GM12878 (cell line): ENCODE measurements around the gene FIZ1. TPM values are rescaled to one million over a fixed set of nuclear protein-coding genes. Genes with fewer than 3 reads are reported as not detected.

Experiments
- ATAC-seq: fragments of 200-7000 bp; cut with Tn5 transposase; 3 replicates; pipeline ENCODE4 v1.9.1; 2020; ENCODE audit warnings: mild to moderate bottlenecking, moderate library complexity
- BruUV-seq: library from RNA; stranded (reverse); fragments of 400-500 nt; replicated peaks from 2 replicates; lab custom pipeline; 2021; lab: Mats Ljungman, UMichigan
- CTCF ChIA-PET: fragments of 300-600 bp; sonication (Branson Sonifier 250); formaldehyde crosslinking; extraction: SDS; loops from one replicate; lab custom pipeline; 2021; ENCODE audit warnings: inconsistent platforms; lab: Yijun Ruan, JAX
- POLR2A ChIA-PET: fragments of 350-600 bp; formaldehyde crosslinking; extraction: SDS; loops from one replicate; lab custom pipeline; 2021; ENCODE audit warnings: inconsistent platforms; lab: Charles Lee
- RAD21 ChIA-PET: fragments of 300-600 bp; sonication (Branson Sonifier 250); formaldehyde crosslinking; loops from one replicate; lab custom pipeline; 2023; ENCODE audit warnings: antibody characterized with exemption; ENCODE audit not compliant: unreplicated experiment; lab: Charles Lee
- SMC1A ChIA-PET: fragments of 300-600 bp; sonication (Branson Sonifier 250); formaldehyde crosslinking; loops from one replicate; lab custom pipeline; 2023; ENCODE audit not compliant: unreplicated experiment, uncharacterized antibody; lab: Charles Lee
- DNase-seq: peaks from one replicate; pipeline ENCODE4 v3.0.0-alpha.2; 2011; ENCODE audit warnings: low read depth, low spot score
- FAIRE-seq: peaks from 3 replicates; lab custom pipeline; 2011; peaks lifted over from hg19 to GRCh38; lab: Jason Lieb, UNC
- H2AFZ ChIP-seq: 2 replicates; pipeline ENCODE4 v1.6.0; 2011; ENCODE audit warnings: low read depth, low read length, control low read depth; ENCODE audit not compliant: control insufficient read depth
- H3K27ac ChIP-seq: 2 replicates; pipeline ENCODE4 v1.5.1; 2011; ENCODE audit warnings: control low read depth; ENCODE audit not compliant: control insufficient read depth, insufficient read depth
- H3K27me3 ChIP-seq, 2 experiments: replicated peaks in 1 of 2; 2 replicates each; pipeline versions ENCODE4 v1.6.0 to v1.6.1; 2011; ENCODE audit warnings: low read length in 1 of 2; ENCODE audit not compliant: control insufficient read depth in 2 of 2, insufficient read depth in 2 of 2
- H3K36me3 ChIP-seq, 2 experiments: 2 replicates each; pipeline ENCODE4 v1.5.1; 2011; ENCODE audit warnings: low read length in 1 of 2; ENCODE audit not compliant: control insufficient read depth in 2 of 2, insufficient read depth in 2 of 2
- H3K4me1 ChIP-seq: 2 replicates; pipeline ENCODE4 v1.6.1; 2011; ENCODE audit warnings: mild to moderate bottlenecking, low read length, moderate library complexity, mixed read lengths; ENCODE audit not compliant: control insufficient read depth, insufficient read depth
- H3K4me2 ChIP-seq: 2 replicates; pipeline ENCODE4 v1.6.0; 2011; ENCODE audit warnings: control low read depth; ENCODE audit not compliant: control insufficient read depth, insufficient read depth
- H3K4me3 ChIP-seq: fragments of 200-600 bp; sonication (generic); 2 replicates; pipeline ENCODE4 v1.5.1; 2016
- H3K79me2 ChIP-seq: 2 replicates; pipeline ENCODE4 v1.6.0; 2011; ENCODE audit warnings: low read length; ENCODE audit not compliant: control insufficient read depth, insufficient read depth
- H3K9ac ChIP-seq: 2 replicates; pipeline ENCODE4 v1.8.0; 2011; ENCODE audit warnings: low read length, control low read depth, mixed read lengths; ENCODE audit not compliant: control insufficient read depth, insufficient read depth
- H3K9me3 ChIP-seq: replicated peaks from 3 replicates; pipeline ENCODE4 v1.5.1; 2011; ENCODE audit warnings: mild to moderate bottlenecking, low read length; ENCODE audit not compliant: control insufficient read depth, insufficient read depth
- H4K20me1 ChIP-seq: 2 replicates; pipeline ENCODE4 v1.6.0; 2011; ENCODE audit not compliant: control insufficient read depth, insufficient read depth
- BCL11A ChIP-seq: IDR thresholded peaks from 2 replicates; pipeline ENCODE4 v1.6.1; 2011; ENCODE audit warnings: low read depth, low read length
- MYB ChIP-seq: fragments of 150-350 bp; IDR thresholded peaks from 2 replicates; pipeline ENCODE4 v1.6.1; 2014; ENCODE audit warnings: mild to moderate bottlenecking, low read depth, low read length, borderline replicate concordance
- NFYB ChIP-seq: IDR thresholded peaks from 2 replicates; pipeline ENCODE4 v1.6.1; 2011; ENCODE audit warnings: low read depth, mild to moderate bottlenecking, low read length, improper control_type of control experiment, moderate library complexity; ENCODE audit not compliant: insufficient read depth
- NR2C2 ChIP-seq: IDR thresholded peaks from 2 replicates; pipeline ENCODE4 v1.6.1; 2011; ENCODE audit warnings: borderline replicate concordance, low read depth; ENCODE audit not compliant: control insufficient read depth, insufficient read length
- SREBF1 ChIP-seq: IDR thresholded peaks from 2 replicates; pipeline ENCODE4 v1.6.1; 2012; ENCODE audit warnings: mild to moderate bottlenecking, low read length
- SRF ChIP-seq, 2 experiments: IDR thresholded peaks; 2 replicates each; pipeline ENCODE4 v1.6.1; 2011; ENCODE audit warnings: low read depth in 2 of 2, low read length in 2 of 2, mild to moderate bottlenecking in 1 of 2, moderate library complexity in 1 of 2
- TARDBP ChIP-seq: IDR thresholded peaks from 2 replicates; pipeline ENCODE4 v1.6.1; 2016; ENCODE audit warnings: borderline replicate concordance
- ZNF384 ChIP-seq: IDR thresholded peaks from 2 replicates; pipeline ENCODE4 v1.6.1; 2012; ENCODE audit warnings: low read depth, mild to moderate bottlenecking, low read length, improper control_type of control experiment, borderline replicate concordance
- ZSCAN29 ChIP-seq: fragments of 450-650 bp; IDR thresholded peaks from 2 replicates; pipeline ENCODE4 v1.6.1; 2017; ENCODE audit warnings: mild to moderate bottlenecking, moderate library complexity
- WGBS: methylation state at CpG from one replicate; pipeline ENCODE4 v1.1.6; 2016; ENCODE audit warnings: low lambda C conversion rate; ENCODE audit not compliant: insufficient replicate concordance, insufficient coverage; ENCODE audit errors: missing lambda C conversion rate; 5-methylcytosine and 5-hydroxymethylcytosine counted together
- in situ Hi-C: fragments of 300-500 bp; cut with MboI; formaldehyde crosslinking; loops from 9 replicates; pipeline ENCODE4 v1.14.3; 2018; ENCODE audit warnings: mixed read lengths
- intact Hi-C: fragments of 100-400 bp; cut with micrococcal nuclease; formaldehyde crosslinking; loops from one replicate; pipeline ENCODE4 v1.14.2; 2022; ENCODE audit not compliant: unreplicated experiment
- polyA plus RNA-seq, 11 experiments: library from polyadenylated mRNA; depleted of rRNA in 4 of 11; unstranded in 6 of 11; stranded (reverse) in 5 of 11; fragments of >200 nt; fragmentation: Nextera tagmentation in 4 of 11; fragmentation: Illumina TruSeq in 1 of 11; extraction: Ambion mirVana in 4 of 11; extraction: Trizol in 1 of 11; gene quantifications; 1 replicate in 1 of 11; 2 replicates in 10 of 11; pipeline versions ENCODE4 v1.2.1 to v1.2.3, GENCODE V29; 2011 to 2016; ENCODE audit warnings: inconsistent platforms in 2 of 11, missing spikeins in 2 of 11, low read depth in 1 of 11
- total RNA-seq, 4 experiments: library from RNA; depleted of rRNA in 3 of 4; stranded (reverse); fragments of >200 nt in 3 of 4; fragmentation: Illumina TruSeq in 1 of 4; extraction: Trizol in 1 of 4; gene quantifications; 2 replicates each; pipeline versions ENCODE4 v1.2.1 to v1.2.3, GENCODE V29; 2013 to 2021
- TF ChIP-seq, protein P1 (sequence below): IDR thresholded peaks from 2 replicates; pipeline ENCODE4 v1.6.1; 2012; ENCODE audit warnings: mild to moderate bottlenecking, low read depth, low read length
- TF ChIP-seq, protein P2 (sequence below): fragments of 450-650 bp; IDR thresholded peaks from 2 replicates; pipeline ENCODE4 v1.6.1; 2016; ENCODE audit warnings: mild to moderate bottlenecking

The FIZ1 gene
- total and polyA plus RNA-seq, 10 of the 15 experiments (the other 5 are each of a cell fraction or from before 2014, with no cell fraction given): 0.60 to 16.8 (median 4.2) TPM

GRCh38 chr19:55594996-55595545, 4.2 kb downstream of the FIZ1 start:
- peaks cover 2% of the 10 kb centered on the region; the same call in 2 of the 3 replicates for H3K9me3 ChIP-seq
- in situ Hi-C loops: no loop called here
- no peaks in the 10 kb centered on the region for H3K27me3 ChIP-seq
- WGBS: 88% methylated on average over 4 of the region's 4 CpGs
- BruUV-seq: no TSS peak
- no peak overlapping the region for H3K9ac ChIP-seq
- H3K27ac ChIP-seq: no peak overlapping the region
- no peaks in the 10 kb centered on the region for H4K20me1 ChIP-seq
- no peak for DNase-seq
- RAD21 ChIA-PET: no interaction called here
- CTCF ChIA-PET: no interaction called here
- no peak for FAIRE-seq
- POLR2A ChIA-PET: no interaction called here
- SMC1A ChIA-PET: no interaction called here
- H2AFZ ChIP-seq: no peak overlapping the region
- intact Hi-C loops: no loop called here
- no peak overlapping the region for H3K4me3 ChIP-seq
- no peak for ATAC-seq
- no peaks in the 10 kb centered on the region for H3K4me1 ChIP-seq
- peak in 1 of 2 experiments; percentile 47; a peak in 1 of 4 replicates for TF ChIP-seq SRF (IDR thresholded peaks at IDR 0.05; ENCODE audit: low read depth in 2 of 2, low read length in 2 of 2)
- TF ChIP-seq MYB: no peak
- TF ChIP-seq TARDBP: no peak
- TF ChIP-seq, protein P1, sequence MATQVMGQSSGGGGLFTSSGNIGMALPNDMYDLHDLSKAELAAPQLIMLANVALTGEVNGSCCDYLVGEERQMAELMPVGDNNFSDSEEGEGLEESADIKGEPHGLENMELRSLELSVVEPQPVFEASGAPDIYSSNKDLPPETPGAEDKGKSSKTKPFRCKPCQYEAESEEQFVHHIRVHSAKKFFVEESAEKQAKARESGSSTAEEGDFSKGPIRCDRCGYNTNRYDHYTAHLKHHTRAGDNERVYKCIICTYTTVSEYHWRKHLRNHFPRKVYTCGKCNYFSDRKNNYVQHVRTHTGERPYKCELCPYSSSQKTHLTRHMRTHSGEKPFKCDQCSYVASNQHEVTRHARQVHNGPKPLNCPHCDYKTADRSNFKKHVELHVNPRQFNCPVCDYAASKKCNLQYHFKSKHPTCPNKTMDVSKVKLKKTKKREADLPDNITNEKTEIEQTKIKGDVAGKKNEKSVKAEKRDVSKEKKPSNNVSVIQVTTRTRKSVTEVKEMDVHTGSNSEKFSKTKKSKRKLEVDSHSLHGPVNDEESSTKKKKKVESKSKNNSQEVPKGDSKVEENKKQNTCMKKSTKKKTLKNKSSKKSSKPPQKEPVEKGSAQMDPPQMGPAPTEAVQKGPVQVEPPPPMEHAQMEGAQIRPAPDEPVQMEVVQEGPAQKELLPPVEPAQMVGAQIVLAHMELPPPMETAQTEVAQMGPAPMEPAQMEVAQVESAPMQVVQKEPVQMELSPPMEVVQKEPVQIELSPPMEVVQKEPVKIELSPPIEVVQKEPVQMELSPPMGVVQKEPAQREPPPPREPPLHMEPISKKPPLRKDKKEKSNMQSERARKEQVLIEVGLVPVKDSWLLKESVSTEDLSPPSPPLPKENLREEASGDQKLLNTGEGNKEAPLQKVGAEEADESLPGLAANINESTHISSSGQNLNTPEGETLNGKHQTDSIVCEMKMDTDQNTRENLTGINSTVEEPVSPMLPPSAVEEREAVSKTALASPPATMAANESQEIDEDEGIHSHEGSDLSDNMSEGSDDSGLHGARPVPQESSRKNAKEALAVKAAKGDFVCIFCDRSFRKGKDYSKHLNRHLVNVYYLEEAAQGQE: no peak
- no peak for TF ChIP-seq SREBF1
- TF ChIP-seq ZSCAN29: no peak
- TF ChIP-seq, protein P2, sequence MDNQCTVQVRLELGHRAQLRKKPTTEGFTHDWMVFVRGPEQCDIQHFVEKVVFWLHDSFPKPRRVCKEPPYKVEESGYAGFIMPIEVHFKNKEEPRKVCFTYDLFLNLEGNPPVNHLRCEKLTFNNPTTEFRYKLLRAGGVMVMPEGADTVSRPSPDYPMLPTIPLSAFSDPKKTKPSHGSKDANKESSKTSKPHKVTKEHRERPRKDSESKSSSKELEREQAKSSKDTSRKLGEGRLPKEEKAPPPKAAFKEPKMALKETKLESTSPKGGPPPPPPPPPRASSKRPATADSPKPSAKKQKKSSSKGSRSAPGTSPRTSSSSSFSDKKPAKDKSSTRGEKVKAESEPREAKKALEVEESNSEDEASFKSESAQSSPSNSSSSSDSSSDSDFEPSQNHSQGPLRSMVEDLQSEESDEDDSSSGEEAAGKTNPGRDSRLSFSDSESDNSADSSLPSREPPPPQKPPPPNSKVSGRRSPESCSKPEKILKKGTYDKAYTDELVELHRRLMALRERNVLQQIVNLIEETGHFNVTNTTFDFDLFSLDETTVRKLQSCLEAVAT: peak; percentile 74
- TF ChIP-seq ZNF384: no peak
- no peak for TF ChIP-seq BCL11A
- no peak for TF ChIP-seq NR2C2
- TF ChIP-seq NFYB: no peak
- TF ChIP-seq, all 136 proteins: peak for 2
- peaks cover 0 to 8% of the 10 kb centered on the region in 2 experiments; a peak in 1 of 4 replicates for H3K36me3 ChIP-seq
- H3K4me2 ChIP-seq: no peak overlapping the region
- no peaks in the 10 kb centered on the region for H3K79me2 ChIP-seq
